Uterus (tissue), 4 donors: Measurements from ENCODE around the gene FMN1. TPM values are rescaled to one million over a fixed set of nuclear protein-coding genes. Genes with fewer than 3 reads are reported as not detected.

ENCODE experiments used
- DNase-seq, 2 donors: peaks; one replicate each; pipeline ENCODE4 v3.0.0-alpha.2; 2019 to 2020
- H3K27ac ChIP-seq, 2 donors: fragments of 200-600 bp; sonication (generic); 1 replicate in 1 of 2; 2 replicates in 1 of 2; pipeline ENCODE4 v1.5.1; 2016 to 2018
- H3K27me3 ChIP-seq, 2 donors: fragments of 200-600 bp; sonication (generic); one replicate each; pipeline ENCODE4 v1.5.1; 2018 to 2019; ENCODE audit warnings: control low read depth in 1 of 2
- H3K36me3 ChIP-seq, 2 donors: fragments of 200-600 bp; sonication (generic); one replicate each; pipeline ENCODE4 v1.5.1; 2019; ENCODE audit warnings: control low read depth in 1 of 2
- H3K4me1 ChIP-seq, 2 donors: fragments of 200-600 bp; sonication (generic); one replicate each; pipeline ENCODE4 v1.5.1; 2018 to 2019; ENCODE audit warnings: control low read depth in 1 of 2
- H3K4me3 ChIP-seq, 2 donors: fragments of 200-600 bp; sonication (generic); 1 replicate in 1 of 2; 2 replicates in 1 of 2; pipeline ENCODE4 v1.5.1; 2018 to 2019; ENCODE audit warnings: mild to moderate bottlenecking in 1 of 2
- H3K9me3 ChIP-seq, 2 donors: fragments of 200-600 bp; sonication (generic); one replicate each; pipeline ENCODE4 v1.5.1; 2019; ENCODE audit warnings: control low read depth in 1 of 2
- CTCF ChIP-seq, 4 experiments: fragments of 200-600 bp in 2 of 4; fragments of 450-650 bp in 2 of 4; sonication (generic) in 2 of 4; IDR thresholded peaks; one replicate each; pipeline ENCODE4 v1.5.1; 2016 to 2019; ENCODE audit warnings: antibody characterized with exemption in 4 of 4, mild to moderate bottlenecking in 2 of 4, moderate library complexity in 1 of 4
- POLR2A ChIP-seq, 2 donors: fragments of 450-650 bp; IDR thresholded peaks; one replicate each; pipeline ENCODE4 v1.6.1; 2016; ENCODE audit warnings: antibody characterized with exemption in 2 of 2, mild to moderate bottlenecking in 1 of 2, moderate library complexity in 1 of 2
- intact Hi-C: fragments of 100-400 bp; cut with DNase I; formaldehyde crosslinking; loops from one replicate; pipeline ENCODE4 v1.15.1; 2023; ENCODE audit warnings: low total_unique reads
- total RNA-seq, 4 donors: library from RNA; depleted of rRNA in 3 of 4; stranded (reverse); fragments of >200 nt in 3 of 4; gene quantifications; one replicate each; pipeline versions ENCODE4 v1.1.0 to v1.2.4, GENCODE V29; 2014 to 2023
- donor health status: DM: yes; HTN: yes; CAD: no.

FMN1 gene
- total RNA-seq, 4 donors from 2014 or later = 1.3 to 9.3 (median 5.0) TPM

GRCh38 chr15:33083232-33084081, 111.1 kb downstream of the FMN1 start:
- Histone ChIP-seq H3K4me3 (no peak overlapping the region), H3K4me1 (no peaks in the 10 kb centered on the region), H3K9me3 (no peaks in the 10 kb centered on the region), H3K27me3 (no peaks in the 10 kb centered on the region), H3K27ac (no peak overlapping the region), H3K36me3 (no peaks in the 10 kb centered on the region)
- TF ChIP-seq POLR2A (IDR thresholded peaks at IDR 0.05) (no peak), CTCF (IDR thresholded peaks at IDR 0.05) (no peak)
- intact Hi-C loops = no loop called here
- no peak for DNase-seq

- TF ChIP-seq CTCF (IDR thresholded peaks at IDR 0.05) = no peak
- no peak for TF ChIP-seq POLR2A (IDR thresholded peaks at IDR 0.05)
- Histone ChIP-seq H3K36me3 (no peaks in the 10 kb centered on the region), H3K4me1 (no peaks in the 10 kb centered on the region), H3K9me3 (no peaks in the 10 kb centered on the region), H3K27ac (no peak overlapping the region), H3K4me3 (no peak overlapping the region), H3K27me3 (no peaks in the 10 kb centered on the region)
- intact Hi-C loops = no loop called here
- DNase-seq = no peak
Observed at GRCh38 chr15:33080006-33080405, 114.5 kb downstream of the FMN1 start.

GRCh38 chr15:33078607-33079006, 115.9 kb downstream of the FMN1 start:
- Histone ChIP-seq H3K36me3 (no peaks in the 10 kb centered on the region), H3K4me1 (no peaks in the 10 kb centered on the region), H3K27ac (no peak overlapping the region), H3K27me3 (no peaks in the 10 kb centered on the region), H3K4me3 (no peak overlapping the region), H3K9me3 (no peaks in the 10 kb centered on the region)
- intact Hi-C loops = no loop called here
- TF ChIP-seq CTCF (IDR thresholded peaks at IDR 0.05) (no peak), POLR2A (IDR thresholded peaks at IDR 0.05) (no peak)
- DNase-seq = no peak

GRCh38 chr15:33076937-33077336, 117.6 kb downstream of the FMN1 start:
- no peaks in the 10 kb centered on the region for H3K27me3 ChIP-seq
- no peak overlapping the region for H3K4me3 ChIP-seq
- no peaks in the 10 kb centered on the region for H3K9me3 ChIP-seq
- no peak for TF ChIP-seq POLR2A (IDR thresholded peaks at IDR 0.05)
- no peak for TF ChIP-seq CTCF (IDR thresholded peaks at IDR 0.05)
- DNase-seq = no peak
- intact Hi-C loops = no loop called here
- no peak overlapping the region for H3K27ac ChIP-seq
- no peaks in the 10 kb centered on the region for H3K4me1 ChIP-seq
- H3K36me3 ChIP-seq = no peaks in the 10 kb centered on the region

GRCh38 chr15:33074942-33075341, 119.6 kb downstream of the FMN1 start:
- H3K27ac ChIP-seq = no peak overlapping the region
- intact Hi-C loops = no loop called here
- H3K4me1 ChIP-seq = no peaks in the 10 kb centered on the region
- no peak for DNase-seq
- H3K4me3 ChIP-seq = no peak overlapping the region
- no peaks in the 10 kb centered on the region for H3K9me3 ChIP-seq
- TF ChIP-seq POLR2A (IDR thresholded peaks at IDR 0.05) = no peak
- no peak for TF ChIP-seq CTCF (IDR thresholded peaks at IDR 0.05)
- H3K27me3 ChIP-seq = no peaks in the 10 kb centered on the region
- H3K36me3 ChIP-seq = no peaks in the 10 kb centered on the region
